Choroid plexus epithelial cell (primary cell): ENCODE measurements around the gene C19orf85.

Experiments used
- DNase-seq: peaks from one replicate; pipeline ENCODE4 v3.0.0-alpha.2; 2010; ENCODE audit warnings: low read depth
- H3K4me3 ChIP-seq: 2 replicates; pipeline ENCODE4 v1.5.1; 2011; ENCODE audit warnings: low read depth, mild to moderate bottlenecking, control low read depth, low read length, moderate library complexity
- CTCF ChIP-seq: conservative IDR thresholded peaks from 2 replicates; pipeline ENCODE4 v1.5.1; 2011; ENCODE audit warnings: low read depth, mild to moderate bottlenecking, control low read depth, inconsistent platforms, low read length, moderate library complexity

Gene C19orf85

GRCh38 chr19:55483706-55484592, 19.4 kb upstream of the C19orf85 start:
- H3K4me3 ChIP-seq = no peak overlapping the region

GRCh38 chr19:55482967-55483705, 18.6 kb upstream of the C19orf85 start:
- no peak overlapping the region for H3K4me3 ChIP-seq
- TF ChIP-seq CTCF = no peak
- no peak for DNase-seq

More at GRCh38 chr19:55483706-55484592, 19.4 kb upstream of the C19orf85 start:
- TF ChIP-seq CTCF = no peak
- DNase-seq = no peak

- no peak overlapping the region for H3K4me3 ChIP-seq
- TF ChIP-seq CTCF = no peak
- DNase-seq = no peak
These were observed 17.8 kb upstream of the C19orf85 start for GRCh38 chr19:55482156-55482961.

GRCh38 chr19:55481794-55482155, 17.2 kb upstream of the C19orf85 start:
- no peak for TF ChIP-seq CTCF
- H3K4me3 ChIP-seq = no peak overlapping the region
- DNase-seq = no peak

- no peak for TF ChIP-seq CTCF
- DNase-seq = no peak
- no peak overlapping the region for H3K4me3 ChIP-seq
These were observed 16.7 kb upstream of the C19orf85 start for GRCh38 chr19:55481148-55481793.

GRCh38 chr19:55479451-55480230, 15.1 kb upstream of the C19orf85 start:
- H3K4me3 ChIP-seq = no peak overlapping the region
- no peak for DNase-seq
- no peak for TF ChIP-seq CTCF
